HG02623 (cell line): Measurements from ENCODE around the gene ATP5F1D.

ENCODE experiments used
- ATAC-seq: cut with Tn5 transposase; IDR thresholded peaks from one replicate; pipeline ENCODE4 v1.9.1; 2021; ENCODE audit warnings: moderate library complexity; ENCODE audit not compliant: unreplicated experiment

Gene ATP5F1D

DNA sequence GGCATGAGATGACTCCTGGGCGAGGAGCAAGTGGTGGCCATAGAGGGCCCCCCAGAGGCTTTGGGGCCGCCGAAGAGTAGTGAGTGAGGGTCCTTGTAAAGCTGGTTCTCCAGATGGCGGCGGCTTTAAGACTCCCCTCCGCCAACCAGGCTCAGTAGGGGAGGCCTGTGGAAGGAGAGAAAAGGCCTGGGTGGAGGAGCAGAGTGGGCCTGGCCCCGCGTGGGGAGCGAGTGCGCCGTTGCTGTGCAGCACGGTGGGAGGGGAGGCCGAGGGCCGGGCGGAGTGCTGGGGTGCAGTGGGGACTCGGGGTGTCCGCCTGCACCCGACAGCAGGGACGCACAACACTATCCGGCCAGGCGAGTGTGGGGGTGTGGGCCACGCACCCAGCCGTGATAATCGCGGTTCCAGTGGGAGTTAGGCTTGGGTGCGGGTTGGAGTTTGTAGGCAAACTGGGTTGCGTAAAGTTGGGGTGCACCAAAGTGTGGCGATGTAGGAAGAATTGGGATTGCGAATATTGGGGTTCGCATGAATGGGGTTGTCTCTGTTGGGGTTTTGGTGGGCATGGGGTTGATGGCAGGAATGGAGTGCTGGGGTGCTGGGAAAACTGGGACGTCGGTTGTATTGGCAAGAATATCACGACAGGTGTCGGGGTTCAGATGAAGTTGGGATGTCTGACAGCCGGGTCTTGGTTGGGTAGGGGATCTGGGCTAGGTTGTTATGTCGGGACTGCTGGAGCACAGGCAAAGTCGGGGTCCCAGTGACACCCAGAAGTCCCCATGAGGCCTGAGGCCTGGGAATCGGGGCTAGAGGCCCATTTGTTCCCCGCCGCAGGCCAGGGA lies 26.9 kb downstream of the ATP5F1D start:
- no peak for ATAC-seq

DNA sequence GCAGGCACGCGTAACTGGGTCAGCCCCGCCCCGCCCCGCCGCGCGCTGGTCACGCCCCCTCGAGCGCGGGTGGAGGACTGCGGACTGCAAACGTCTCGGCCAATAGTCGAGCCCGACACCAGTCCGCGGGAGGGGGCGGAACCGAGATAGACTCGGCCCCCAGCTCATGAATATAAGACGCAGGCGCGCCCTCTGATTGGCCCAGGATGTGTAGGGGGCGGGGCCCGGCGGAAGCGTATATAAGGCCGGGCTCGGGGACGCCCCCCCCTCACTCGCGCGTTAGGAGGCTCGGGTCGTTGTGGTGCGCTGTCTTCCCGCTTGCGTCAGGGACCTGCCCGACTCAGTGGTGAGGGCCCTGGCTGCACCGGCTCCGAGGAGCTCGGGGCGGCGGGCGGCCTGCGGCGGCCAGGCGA lies 27.5 kb downstream of the ATP5F1D start, which contains the start of gene CIRBP:
CIRBP (plus strand) TSS at position 268 of the 413 bp plus-strand sequence. CDS start 1,602 bp downstream, outside the sequence.
- peak; percentile 58 for ATAC-seq

DNA sequence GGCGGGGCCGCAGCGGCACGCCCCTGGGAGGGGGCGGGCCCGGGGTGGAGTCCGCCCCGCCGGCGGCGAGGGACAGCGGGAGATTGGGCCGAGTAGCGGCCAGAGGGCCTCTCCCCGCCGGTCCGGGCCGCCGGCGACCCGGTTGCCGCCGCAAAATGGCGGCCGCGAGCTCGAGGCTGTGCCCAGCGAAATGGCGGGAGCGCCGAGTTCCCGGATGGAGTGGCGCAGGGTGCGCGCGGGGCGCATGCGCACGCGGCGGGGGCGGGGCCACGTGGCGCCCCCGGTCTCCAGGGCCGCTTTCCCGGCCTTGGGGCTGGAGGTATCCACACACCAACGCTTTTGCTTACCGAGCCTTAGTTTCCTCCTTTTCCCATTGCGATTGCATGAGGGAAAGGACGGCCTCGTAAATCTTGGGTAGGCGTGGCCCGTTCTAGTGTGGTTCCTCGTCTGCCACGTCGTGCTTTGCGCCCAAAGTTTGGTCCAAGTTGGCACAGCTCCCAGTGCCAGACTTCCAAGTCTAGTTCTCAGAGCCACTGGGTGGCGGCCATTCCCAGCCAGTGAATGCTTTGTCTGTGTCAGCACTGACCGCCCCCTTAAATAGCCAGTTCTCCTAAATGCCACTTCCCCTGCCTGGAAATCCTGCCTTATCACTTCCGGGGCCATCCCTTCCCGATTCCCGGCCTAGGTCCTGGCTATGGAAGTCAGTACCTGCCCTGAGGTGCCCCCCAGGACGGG lies 28.1 kb downstream of the ATP5F1D start:
- peak; percentile 24 for ATAC-seq

DNA sequence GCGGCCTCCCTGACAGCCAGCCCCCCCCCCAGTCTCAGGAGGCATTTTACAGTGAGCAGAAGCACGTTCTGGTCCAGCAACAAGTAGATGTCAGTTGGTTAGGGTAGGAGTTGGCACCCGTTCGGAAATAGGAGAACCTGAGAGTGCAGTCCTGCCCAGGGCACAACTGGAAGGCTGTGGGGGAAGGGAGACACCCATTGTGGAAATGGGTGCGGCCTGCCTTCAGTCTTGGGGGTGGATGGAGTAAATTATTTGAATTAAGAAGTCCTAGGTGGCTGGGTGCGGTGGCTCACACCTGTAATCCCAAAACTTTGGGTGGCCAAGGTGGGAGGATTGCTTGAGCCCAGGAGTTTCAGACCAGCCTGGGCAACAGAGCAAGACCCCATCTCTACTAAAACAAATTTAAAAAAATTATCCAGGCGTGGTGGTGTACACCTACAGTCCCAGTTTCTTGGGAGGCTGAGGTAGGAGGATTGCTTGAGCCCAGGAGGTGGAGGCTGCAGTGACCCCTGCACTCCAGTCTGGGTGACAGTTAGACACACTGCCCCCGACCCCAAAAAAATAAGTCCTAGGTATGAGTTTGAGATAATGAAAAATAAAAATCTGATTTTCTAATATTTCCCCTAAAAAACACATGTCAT lies 28.8 kb downstream of the ATP5F1D start:
- no peak for ATAC-seq

DNA sequence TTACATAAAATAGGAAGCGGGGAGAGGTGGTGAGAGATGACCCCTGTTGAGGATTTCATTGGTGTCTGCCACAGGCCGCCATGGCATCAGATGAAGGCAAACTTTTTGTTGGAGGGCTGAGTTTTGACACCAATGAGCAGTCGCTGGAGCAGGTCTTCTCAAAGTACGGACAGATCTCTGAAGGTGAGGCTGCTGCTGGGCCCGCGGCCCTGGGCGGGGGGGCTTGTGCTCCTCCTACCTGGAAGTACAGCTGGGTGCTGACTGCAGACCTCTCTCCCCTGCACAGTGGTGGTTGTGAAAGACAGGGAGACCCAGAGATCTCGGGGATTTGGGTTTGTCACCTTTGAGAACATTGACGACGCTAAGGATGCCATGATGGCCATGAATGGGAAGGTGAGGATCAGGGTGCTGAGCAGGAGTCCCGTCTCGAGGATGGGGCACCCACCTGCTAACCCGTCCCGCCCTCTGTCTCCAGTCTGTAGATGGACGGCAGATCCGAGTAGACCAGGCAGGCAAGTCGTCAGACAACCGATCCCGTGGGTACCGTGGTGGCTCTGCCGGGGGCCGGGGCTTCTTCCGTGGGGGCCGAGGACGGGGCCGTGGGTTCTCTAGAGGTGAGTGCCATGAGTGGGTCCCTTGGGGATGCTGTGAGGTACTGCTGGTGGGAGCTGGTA lies 29.4 kb downstream of the ATP5F1D start:
- ATAC-seq: no peak

DNA sequence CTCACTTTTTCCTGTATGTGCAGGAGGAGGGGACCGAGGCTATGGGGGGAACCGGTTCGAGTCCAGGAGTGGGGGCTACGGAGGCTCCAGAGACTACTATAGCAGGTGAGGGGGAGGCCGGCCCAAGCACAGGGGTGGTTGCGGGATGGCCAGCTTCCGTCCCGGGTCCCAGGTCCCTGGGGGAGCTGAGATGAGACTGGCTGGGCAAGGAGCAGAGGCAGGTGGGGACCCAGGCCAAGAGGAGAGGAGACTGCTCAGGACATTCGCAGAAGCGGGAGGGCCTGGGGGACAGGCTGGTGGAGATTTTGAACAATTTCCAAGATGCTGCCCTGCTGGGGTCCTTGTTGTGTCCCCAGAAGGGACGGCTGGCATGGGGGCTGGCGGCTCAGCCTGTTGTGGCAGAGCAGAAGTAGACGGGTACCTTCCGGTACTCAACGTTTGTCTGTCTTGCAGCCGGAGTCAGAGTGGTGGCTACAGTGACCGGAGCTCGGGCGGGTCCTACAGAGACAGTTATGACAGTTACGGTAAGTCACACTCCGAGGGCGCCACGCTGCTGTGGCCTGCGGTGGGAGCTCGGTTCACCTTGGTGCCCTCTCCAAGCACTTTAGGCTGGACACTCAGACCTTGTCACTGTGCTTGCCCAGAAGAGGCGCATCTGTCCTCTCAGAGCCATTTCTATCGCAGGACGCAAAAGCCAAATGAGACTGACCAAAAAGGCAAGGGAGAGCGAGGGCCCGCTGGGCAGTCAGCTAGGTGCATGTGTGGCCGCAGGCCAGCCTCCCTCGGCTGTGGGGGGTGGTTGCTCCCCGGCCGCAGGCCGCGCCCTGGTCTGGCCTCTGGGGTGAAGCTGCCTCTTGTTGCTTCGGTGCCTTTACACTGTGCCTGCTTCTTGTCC lies 30.2 kb downstream of the ATP5F1D start:
- no peak for ATAC-seq

DNA sequence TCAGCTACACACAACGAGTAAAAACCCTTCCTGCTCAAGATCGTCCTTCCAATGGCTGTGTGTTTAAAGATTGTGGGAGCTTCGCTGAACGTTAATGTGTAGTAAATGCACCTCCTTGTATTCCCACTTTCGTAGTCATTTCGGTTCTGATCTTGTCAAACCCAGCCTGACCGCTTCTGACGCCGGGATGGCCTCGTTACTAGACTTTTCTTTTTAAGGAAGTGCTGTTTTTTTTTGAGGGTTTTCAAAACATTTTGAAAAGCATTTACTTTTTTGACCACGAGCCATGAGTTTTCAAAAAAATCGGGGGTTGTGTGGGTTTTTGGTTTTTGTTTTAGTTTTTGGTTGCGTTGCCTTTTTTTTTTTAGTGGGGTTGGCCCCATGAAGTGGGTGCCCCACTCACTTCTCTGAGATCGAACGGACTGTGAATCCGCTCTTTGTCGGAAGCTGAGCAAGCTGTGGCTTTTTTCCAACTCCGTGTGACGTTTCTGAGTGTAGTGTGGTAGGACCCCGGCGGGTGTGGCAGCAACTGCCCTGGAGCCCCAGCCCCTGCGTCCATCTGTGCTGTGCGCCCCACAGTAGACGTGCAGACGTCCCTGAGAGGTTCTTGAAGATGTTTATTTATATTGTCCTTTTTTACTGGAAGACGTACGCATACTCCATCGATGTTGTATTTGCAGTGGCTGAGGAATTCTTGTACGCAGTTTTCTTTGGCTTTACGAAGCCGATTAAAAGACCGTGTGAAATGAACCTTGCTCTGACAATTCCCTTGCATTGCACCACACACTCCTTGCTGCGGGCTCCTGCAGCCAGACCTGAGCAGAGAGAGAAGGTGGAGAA lies 31.1 kb downstream of the ATP5F1D start:
- no peak for ATAC-seq

DNA sequence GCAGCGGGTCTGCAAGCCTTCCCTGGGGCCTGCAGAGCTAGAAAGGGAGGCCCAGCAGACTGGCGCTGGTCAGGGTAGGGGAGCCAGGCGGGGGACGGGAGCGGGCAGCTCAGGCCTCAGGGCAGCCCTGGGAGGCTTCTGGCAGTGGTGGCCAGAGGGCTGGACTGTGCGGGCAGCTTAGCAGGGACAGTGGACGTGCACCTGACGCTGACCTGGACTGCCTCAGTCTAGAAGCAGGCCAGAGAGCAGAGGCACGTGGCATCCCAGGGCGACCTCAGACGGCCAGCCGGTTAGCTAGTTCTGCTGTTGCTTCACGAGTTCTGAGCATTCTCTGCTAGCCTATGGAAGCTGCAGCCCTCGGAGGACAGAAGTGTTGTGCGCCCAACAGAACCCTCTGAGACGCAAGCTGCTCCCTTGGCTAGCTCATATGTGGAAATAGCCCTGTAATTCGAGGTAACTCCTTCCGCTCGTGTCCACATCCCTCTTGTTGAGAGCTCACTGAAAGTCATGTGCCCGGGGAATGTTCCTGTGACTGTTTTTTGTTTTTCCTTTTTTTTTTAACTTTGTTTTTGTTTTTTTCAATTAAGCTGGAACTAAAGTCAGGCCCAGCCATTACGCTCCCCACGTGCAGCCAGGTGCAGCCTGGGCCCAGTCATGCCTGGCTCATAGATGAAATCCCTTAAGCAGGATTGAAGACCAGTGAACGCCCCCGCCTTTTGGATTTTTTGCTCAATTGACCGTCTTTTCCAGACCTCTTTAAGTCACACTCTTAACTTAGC lies 31.9 kb downstream of the ATP5F1D start:
- ATAC-seq: no peak

DNA sequence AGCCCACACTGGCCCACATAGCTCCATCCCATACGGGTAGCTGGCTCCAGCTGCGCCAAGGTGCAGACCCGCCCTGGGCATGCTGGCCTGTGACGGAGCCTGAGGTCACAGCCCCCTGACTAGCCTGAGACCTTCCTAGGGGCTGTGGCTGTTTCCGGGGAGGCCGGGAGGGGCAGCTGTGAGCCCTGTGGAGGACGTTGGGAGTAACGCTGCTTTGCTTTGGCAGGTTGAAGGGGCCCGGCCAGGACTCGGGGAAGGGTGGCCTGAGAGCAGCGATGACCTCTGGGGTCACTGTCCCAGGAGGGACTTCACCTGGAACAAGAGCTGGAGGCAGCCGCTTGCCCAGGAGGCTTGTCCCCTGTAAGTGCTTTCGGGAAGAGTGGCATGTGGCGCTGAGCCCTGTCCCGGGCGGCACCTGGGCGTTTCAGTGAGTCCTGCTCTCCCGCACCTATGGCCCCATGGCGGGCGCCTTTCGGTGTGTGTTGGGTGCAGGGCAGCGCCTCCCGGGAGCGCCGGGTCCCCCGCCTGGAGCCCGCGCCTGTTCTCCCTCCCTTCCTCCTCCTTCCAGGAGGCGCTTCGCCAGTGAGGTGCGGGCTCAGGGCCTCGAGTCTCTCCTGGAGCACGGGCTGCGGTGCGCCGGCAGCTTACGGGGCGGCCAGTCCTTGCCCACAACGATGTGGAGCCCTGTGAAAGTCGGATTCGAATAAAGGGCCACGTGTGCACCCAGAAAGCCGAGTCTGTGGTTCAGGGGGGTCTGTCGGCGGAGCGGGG lies 32.7 kb downstream of the ATP5F1D start:
- ATAC-seq: no peak

DNA sequence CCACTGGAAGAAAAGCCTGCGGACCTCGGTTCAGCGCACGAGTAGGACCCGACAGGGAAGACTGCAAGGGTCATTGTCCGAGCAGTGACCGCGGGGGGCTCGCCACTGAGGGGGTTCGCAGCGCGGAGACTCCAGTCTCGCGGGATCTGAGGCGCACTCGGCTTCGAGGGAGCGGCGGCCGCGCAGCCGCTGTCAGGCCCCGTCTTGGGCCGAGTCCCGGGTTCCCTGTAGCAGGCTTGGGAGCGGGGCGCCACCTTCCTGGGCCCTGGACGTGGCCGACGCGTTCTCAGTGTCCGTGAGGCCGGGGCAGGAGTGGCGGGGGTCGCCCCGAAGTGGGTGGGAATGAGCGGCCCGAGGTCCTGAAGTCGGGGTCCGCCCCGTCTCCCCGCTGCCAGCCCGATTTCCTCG lies 33.3 kb downstream of the ATP5F1D start:
- ATAC-seq: no peak

DNA sequence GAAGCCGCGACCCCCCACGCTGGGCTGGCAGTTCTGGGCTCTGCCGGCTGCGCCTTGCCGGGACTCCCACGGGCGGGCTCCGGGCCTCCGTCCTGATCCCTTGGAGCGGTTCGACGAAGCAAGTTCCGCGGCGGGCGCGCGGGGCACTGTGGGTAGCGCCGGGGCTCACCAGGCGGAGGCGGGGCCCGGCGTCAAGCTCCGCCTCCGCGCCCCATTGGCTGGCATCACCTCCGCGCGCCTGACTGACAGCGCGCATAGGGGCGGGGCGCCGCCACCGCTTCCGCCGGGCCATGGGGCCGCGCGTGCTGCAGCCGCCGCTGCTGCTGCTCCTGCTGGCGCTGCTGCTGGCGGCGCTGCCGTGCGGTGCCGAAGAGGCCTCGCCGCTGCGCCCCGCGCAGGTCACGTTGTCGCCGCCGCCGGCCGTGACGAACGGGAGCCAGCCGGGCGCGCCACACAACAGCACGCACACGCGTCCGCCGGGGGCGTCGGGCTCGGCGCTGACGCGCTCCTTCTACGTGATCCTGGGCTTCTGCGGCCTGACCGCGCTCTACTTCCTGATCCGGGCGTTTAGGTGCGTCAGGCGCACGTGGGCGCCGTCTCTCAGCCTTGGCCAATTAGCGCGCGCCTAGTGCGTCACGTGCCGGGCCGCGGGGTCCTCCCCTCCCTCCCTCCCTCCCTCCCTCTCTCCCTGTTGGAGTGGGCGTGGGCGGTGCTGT lies 33.9 kb downstream of the ATP5F1D start, which contains the start of gene FAM174C:
FAM174C (plus strand) TSS at position 271 of the 716 bp plus-strand sequence; CDS start at position 291, 20 bp downstream.
- peak; percentile 63 for ATAC-seq

DNA sequence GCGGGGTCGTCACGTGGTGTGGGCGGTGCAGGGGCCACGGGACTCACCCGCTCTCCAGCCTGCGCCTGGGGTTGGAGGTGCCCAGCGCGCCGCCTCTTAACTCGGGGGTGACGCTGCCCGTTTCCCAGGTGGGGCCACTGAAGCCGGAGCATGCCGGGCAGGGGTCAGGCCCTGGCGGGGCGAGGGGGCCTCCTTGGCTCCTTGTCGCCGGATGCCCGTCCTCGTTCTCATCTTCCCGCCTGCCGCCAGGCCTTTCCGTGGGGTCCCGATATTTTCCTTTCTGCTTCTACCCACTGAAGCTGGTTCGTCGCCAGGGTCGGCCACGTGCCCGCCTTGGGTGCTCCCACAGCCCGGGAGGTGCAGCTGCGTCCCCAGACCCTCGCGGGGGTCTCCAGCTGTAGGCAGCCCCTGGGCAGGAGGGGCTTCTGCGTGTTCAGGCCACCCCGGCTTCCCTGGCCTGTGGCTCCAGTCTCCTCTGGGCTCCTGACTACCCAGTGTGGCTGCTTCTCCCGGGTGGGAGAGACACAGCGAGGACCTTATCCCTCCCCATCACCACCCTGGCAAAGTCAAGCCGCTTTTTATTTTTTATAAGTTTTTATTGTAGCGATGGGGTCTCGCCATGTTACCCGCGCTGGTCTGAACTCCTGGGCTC lies 34.6 kb downstream of the ATP5F1D start:
- ATAC-seq: no peak

DNA sequence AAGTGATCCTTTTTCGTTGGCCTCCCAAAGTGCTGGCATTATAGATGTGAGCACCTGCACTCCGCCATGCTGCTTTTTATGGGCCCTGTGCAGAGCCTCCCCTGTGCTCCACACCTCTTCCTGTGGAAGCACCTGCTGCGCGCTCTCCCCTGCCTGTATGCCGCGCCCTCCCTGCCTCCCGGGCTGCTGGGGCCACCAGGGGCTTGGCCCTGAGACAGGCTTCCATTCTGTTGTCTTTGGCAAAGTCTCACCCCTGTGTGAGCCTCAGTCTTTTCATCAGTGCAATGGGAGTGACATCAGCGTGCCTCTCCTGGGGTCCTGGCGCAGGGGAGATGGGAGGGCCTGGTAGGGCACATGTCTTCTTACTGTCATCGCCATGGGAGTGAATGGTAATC lies 35.1 kb downstream of the ATP5F1D start:
- no peak for ATAC-seq

DNA sequence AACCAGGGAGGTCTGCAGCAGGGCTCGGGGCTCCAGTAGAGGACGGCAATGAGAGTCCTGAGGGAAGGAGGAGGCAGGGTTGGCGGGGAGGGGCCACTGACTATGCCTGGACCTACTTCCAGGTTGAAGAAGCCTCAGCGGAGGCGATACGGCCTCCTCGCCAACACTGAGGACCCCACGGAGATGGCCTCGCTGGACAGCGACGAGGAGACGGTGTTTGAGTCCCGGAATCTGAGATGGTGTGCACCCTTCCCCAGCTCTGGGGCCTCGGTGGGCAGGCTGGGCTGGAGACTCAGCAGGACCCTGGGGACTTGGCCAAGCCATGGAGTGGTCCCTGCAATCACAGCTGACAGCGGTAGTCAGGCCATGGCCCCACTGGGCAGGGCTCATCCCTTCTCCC lies 35.5 kb downstream of the ATP5F1D start:
- ATAC-seq: no peak

DNA sequence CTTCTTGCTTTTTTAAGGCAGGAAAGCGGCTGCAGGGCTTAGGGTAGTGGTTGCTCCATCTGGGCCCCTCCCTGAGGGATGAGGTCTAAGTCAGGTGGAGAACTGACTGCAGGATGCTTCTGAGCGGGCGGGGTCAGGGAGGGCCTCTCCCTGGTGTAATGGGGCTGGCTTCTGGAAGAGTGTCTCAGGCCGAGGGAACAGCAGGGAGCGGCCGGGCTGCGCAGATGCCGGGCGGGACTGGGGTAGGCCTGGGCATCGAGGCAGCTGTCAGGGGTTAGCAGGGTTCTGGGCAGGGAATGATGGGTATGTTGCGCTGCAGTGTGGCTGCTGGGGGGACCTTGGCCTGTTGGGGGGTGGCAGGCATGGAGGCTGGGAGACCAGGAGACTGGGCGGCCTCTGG lies 36.5 kb downstream of the ATP5F1D start:
- ATAC-seq: no peak
